COR-L47 (cell line): ENCODE results near the gene ZBED4.

Experiments
- DNase-seq: peaks from one replicate; lab custom pipeline; 2025; lab: John Stamatoyannopoulos, UW

ZBED4 gene

DNA sequence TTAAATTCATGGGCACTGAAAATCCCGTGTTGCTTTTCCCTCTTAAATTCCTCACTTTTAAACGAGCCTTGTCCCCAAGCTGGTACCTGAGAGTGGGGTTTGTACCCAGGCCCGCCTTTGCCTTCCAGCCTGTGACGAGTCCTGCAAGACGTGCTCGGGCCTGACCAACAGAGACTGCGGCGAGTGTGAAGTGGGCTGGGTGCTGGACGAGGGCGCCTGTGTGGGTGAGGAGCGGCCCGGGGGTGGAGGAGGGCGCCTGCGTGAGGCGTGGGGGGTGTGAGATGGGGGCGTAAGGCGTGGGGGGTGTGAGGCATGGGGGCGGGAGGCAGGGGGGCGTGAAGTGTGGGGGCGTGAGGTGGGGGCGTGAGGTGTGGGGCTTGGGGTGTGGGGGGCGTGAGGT lies 68.8 kb downstream of the ZBED4 start:
- no peak for DNase-seq

- DNase-seq: no peak
Observed at GRCh38 chr22:49922926-49923325, 69.3 kb downstream of the ZBED4 start.

DNA sequence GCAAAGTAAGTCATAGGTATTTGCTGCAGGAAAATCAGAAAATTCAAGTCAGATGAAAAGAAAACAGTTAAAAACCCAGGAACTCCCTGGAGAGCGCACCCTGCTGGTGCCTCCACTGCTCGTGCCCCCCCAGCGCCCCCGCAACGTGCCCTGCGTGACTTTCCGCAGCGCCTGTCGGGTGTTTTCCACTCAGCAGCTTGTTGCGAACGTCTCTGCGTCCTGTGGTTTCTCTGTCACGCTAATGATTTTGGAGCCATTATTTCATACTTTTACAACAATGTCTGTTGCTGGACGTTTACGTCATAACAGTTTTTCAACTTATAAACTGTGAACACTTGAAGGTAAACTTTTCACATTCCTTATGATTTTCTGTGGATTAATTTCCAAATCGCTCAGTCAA lies 69.8 kb downstream of the ZBED4 start:
- DNase-seq: no peak

DNA sequence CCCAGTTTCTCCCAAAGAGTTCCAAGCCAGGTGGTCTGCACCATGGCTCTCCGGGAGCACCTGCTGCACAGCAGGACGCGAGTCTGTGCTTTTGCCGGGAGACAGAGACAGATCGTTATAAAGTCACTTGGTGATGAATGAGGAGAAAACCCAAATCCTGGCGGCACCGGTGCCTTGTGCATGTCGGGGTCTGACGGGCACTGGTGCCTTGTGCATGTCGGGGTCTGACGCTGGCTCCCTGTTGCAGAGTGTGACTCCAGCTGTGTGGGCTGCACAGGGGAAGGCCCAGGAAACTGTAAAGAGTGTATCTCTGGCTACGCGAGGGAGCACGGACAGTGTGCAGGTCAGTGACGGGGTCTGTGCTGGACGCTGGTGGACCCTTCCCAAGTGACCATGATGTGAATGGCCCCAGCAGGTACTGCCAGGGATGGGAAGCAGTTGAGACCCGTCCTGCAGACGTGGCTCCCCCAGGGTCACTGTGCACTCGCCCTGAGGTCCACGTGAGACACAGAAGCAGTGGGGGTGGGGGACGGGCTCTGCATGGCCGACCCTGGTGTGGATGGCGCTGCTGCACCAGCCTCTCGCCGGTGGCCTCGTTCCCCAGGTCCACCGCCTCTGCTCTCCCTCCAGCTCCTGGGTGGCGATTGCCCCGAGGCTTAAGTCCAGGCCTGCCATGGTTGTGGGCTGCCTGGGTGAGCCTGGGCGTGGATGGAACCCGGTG lies 70.6 kb downstream of the ZBED4 start:
- DNase-seq: no peak

GRCh38 chr22:49925525-49926128 lies 72.0 kb downstream of the ZBED4 start:
- DNase-seq: no peak

DNA sequence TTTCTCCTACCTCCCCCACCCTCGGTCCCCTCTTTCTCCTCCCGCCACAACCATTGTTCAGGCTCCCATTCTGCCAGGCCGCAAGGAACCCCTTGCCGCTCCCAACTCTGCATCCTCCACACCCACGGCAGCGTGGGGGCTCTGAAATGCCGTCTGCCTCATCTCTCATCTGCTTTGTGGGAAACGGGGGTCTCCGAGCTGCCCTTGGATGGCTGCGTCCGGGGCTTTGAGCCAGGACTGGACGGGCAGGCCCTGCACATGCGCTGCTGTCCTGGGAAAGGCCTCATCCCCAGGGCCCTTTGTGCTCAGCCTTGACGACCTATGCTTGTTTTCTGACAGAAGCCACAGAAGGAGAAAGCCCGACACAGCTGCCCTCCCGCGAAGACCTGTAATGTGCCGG lies 73.3 kb downstream of the ZBED4 start:
- DNase-seq: no peak

- no peak for DNase-seq
Observed at GRCh38 chr22:49927483-49928184, 74.0 kb downstream of the ZBED4 start.

GRCh38 chr22:49928185-49928495 lies 74.5 kb downstream of the ZBED4 start:
- no peak for DNase-seq

GRCh38 chr22:49928555-49929210 lies 75.0 kb downstream of the ZBED4 start:
- DNase-seq: no peak

GRCh38 chr22:49929211-49929979 lies 75.8 kb downstream of the ZBED4 start:
- DNase-seq: peak; percentile 28

GRCh38 chr22:49929994-49930575 lies 76.4 kb downstream of the ZBED4 start:
- DNase-seq: no peak

DNA sequence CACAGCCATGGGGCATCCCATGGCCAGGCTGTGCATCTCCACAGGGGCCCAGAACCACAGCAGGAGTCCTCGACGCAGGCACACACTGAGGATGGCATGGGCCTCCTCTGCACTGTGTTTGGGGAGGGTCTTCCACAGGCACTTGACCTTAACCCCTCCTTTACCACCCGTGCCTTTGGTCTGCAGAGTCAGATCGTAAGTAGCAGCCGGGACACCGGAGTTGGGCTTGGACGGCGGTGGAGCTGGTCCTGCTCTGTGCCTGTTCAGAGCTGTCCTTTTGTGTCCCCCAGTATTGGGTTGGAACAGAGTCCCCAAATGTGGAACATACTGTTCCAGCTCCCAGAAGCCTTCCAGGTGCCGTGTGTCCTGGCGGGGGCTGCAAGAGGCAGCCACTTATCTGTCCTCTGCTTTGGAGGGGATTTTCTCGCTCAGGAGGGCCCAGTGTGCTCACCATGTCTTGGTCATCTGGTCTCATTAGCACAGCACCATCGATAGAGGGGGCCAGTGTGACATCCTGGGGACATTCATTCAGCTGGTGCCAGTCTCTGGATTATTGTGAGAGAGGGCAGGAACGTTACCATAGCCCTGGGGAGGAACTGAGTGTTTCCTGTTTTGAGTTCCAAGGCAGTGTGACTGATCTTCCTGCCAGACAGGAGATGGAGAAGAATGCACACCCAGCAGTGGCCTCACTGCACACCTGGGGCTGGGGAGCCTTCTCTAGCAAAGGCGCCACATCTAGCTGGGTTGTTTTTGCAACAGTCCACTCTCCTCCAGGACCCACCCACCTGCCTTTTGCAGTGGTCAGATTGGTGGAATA lies 77.2 kb downstream of the ZBED4 start:
- DNase-seq: peak; percentile 79

- DNase-seq: no peak
Observed at GRCh38 chr22:49933236-49934159, 79.9 kb downstream of the ZBED4 start.

GRCh38 chr22:49934160-49934890 lies 80.7 kb downstream of the ZBED4 start:
- DNase-seq: no peak

DNA sequence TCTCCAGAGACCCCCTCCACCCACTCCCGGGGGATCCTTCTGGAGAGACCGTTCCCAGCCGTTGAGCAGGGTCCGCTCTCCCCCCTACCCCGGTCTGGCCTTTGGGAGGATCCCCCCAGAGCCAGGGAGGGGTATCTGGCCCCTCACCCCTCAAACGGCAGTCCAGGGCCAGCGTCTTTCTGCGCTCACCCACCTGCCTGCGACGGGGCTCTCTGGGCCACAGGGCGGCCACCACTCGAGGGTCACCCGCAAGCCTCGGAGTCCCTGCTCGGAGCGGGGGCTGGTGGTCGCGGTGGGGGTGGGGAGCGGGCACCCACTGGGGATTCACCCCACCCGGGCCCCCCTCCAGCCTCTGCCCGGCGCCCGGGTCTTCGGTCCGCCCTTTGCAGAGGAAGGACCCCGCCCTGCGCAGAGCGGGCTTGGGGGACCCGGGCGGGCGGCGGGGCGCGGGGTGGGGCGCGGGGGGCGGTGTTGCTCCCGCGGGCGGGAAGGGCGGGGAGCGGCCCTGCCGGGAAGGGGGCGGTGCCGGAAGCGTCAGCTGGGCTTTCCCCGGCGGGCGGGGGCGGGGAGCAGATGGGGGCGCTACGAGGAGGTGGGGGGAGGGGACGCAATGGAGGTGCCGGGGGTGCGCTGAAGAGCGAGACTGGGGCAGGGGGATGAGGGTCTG lies 81.4 kb downstream of the ZBED4 start:
- peak; percentile 45 for DNase-seq

GRCh38 chr22:49935561-49935960 lies 81.9 kb downstream of the ZBED4 start:
- DNase-seq: no peak

- DNase-seq: peak; percentile 74
Observed at GRCh38 chr22:49936018-49936972, 82.7 kb downstream of the ZBED4 start.
